NCI-H2107 treated with DMSO at 0.1 percent for 48 hours (cell line): ENCODE measurements around the gene HYLS1.

Experiments
- DNase-seq: peaks from one replicate; lab custom pipeline; 2025; ENCODE audit not compliant: unreplicated experiment; lab: John Stamatoyannopoulos, UW

HYLS1 gene

DNA sequence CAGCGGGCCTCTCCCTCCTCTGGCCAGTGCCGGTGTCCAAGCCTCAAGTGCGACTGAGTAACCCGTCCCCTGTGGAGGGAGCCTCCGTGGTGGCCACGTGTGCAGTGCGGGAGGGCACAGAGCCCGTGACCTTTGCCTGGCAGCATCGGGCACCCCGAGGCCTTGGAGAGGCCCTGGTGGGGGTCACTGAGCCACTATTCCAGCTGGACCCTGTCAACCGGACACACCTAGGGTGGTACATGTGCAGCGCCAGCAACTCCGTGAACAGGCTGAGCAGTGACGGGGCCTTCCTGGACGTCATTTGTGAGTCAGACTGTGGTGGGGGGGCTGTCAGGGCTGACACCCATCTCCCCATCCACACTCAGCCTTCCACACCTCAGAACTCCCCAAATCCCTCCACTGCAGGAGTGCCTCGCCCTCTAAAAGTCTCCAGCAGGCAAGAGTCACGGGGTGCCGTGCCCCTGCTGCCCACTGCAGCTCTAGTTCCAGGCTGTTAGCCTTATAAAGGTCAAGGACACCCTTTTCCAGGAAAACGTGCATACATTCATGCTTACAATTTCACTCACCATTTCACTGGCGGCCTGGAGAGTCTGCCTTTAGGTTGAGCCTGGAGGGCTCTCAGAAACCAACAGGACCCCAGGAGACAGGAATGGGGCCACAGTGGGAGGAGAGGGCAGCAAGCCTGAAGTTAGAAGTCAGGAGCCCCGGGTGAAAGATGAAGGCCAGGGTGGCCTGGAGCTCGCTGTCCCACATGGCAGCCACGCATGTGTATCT, 61.0 kb downstream of the HYLS1 start:
- DNase-seq, result no peak

DNA sequence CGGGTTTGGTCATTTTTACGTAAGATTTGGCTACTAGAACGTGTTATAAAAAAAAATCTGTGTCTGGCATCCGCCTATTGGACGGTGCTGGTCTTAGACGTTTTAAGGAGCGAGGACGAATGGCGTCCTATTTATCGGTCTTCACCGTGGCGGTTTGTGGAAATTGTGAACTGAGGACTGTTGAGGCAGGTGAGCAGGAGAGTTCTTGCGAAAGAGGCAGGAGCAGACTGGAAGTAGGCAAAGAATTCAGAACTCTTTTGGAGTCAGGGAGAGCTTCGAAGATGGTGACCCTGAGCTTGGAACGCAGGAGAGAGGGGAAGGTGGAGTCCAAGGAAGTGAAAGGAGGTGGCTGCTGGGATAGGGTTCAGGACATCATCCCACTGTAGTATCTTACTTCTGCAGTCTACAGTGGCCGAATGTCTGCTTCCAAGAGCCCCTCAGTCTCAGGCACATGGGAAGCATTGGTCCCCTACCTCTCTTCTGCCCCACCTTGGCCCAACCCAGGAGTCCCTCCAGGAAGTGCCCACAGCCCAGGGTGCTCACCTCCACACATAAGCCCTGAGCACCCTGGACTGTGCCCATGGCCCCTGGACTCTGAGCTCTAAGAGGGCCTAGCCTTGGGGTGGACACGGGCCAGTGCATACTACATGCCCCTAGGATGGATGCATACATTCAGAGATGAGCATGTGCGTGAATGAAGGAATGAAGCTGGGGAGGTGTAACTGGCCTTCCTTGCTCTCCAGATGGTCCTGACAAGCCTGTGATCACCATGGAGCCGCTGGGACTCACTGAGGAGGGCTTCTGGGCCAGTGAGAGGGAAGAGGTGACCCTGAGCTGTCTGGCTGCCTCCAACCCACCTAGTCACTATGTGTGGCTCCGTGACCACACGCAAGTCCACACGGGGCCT, 62.1 kb downstream of the HYLS1 start:
- DNase-seq, result no peak

DNA sequence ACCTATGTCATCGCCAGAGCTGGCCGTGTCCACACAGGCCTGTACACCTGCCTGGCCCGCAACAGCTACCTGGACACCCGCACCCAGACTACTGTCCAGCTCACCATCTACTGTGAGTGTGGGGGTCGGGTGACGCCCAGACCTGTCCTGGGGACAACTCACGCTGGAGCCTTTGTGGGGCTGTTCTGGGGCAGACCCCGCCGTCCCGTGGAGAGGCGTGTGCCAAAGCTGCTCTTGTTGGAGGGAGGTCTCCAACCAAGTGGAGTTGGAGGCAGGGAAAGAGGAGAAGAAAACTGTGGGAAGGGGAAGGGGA, 62.7 kb downstream of the HYLS1 start:
- DNase-seq, result no peak
